Smooth muscle cell (in vitro differentiated cells): ENCODE results near the gene IFIT5. TPM values are rescaled to one million over a fixed set of nuclear protein-coding genes. Genes with fewer than 3 reads are reported as not detected.

Source experiments
- DNase-seq: peaks from one replicate; lab custom pipeline; 2025; ENCODE audit not compliant: unreplicated experiment; lab: John Stamatoyannopoulos, UW
- H2AFZ ChIP-seq: fragments of 200-600 bp; sonication (generic); 2 replicates; pipeline ENCODE4 v1.6.0; 2016; ENCODE audit warnings: antibody characterized with exemption, low read depth, mild to moderate bottlenecking
- H3F3A ChIP-seq: fragments of 200-600 bp; sonication (generic); 2 replicates; pipeline ENCODE4 v1.6.0; 2017; ENCODE audit warnings: antibody characterized with exemption, low read depth
- H3K27ac ChIP-seq: fragments of 200-600 bp; sonication (generic); 2 replicates; pipeline ENCODE4 v1.5.1; 2016; ENCODE audit warnings: low read depth, mild to moderate bottlenecking
- H3K27me3 ChIP-seq: fragments of 200-600 bp; sonication (generic); 2 replicates; pipeline ENCODE4 v1.6.1; 2016; ENCODE audit warnings: low read depth, mild to moderate bottlenecking
- H3K36me3 ChIP-seq: fragments of 200-600 bp; sonication (generic); 2 replicates; pipeline ENCODE4 v1.5.1; 2016; ENCODE audit warnings: low read depth
- H3K4me1 ChIP-seq: fragments of 200-600 bp; sonication (generic); 2 replicates; pipeline ENCODE4 v1.5.1; 2016; ENCODE audit warnings: low read depth
- H3K4me2 ChIP-seq: fragments of 200-600 bp; sonication (generic); 2 replicates; pipeline ENCODE4 v1.6.0; 2016; ENCODE audit warnings: mild to moderate bottlenecking
- H3K4me3 ChIP-seq: fragments of 200-600 bp; sonication (generic); 2 replicates; pipeline ENCODE4 v1.5.1; 2016; ENCODE audit warnings: mild to moderate bottlenecking
- H3K79me2 ChIP-seq: fragments of 200-600 bp; sonication (generic); 2 replicates; pipeline ENCODE4 v1.6.0; 2016; ENCODE audit warnings: low read depth, mild to moderate bottlenecking
- H3K9ac ChIP-seq: fragments of 200-600 bp; sonication (generic); 2 replicates; pipeline ENCODE4 v1.6.0; 2016; ENCODE audit warnings: low read depth
- H3K9me3 ChIP-seq: fragments of 200-600 bp; sonication (generic); replicated peaks from 2 replicates; pipeline ENCODE4 v1.5.1; 2016; ENCODE audit warnings: low read depth
- H4K20me1 ChIP-seq: fragments of 200-600 bp; sonication (generic); 2 replicates; pipeline ENCODE4 v1.6.0; 2016; ENCODE audit warnings: low read depth
- CTCF ChIP-seq: fragments of 200-600 bp; sonication (generic); IDR thresholded peaks from 2 replicates; pipeline ENCODE4 v1.5.1; 2017; ENCODE audit warnings: borderline replicate concordance, mild to moderate bottlenecking, antibody characterized with exemption; ENCODE audit not compliant: insufficient read depth, poor library complexity, severe bottlenecking
- WGBS: methylation state at CpG from one replicate; pipeline ENCODE4 v1.1.7; 2016; ENCODE audit warnings: low lambda C conversion rate; 5-methylcytosine and 5-hydroxymethylcytosine counted together
- polyA plus RNA-seq: library from polyadenylated mRNA; unstranded; fragments of >200 nt; fragmentation: Nextera tagmentation; extraction: Ambion mirVana; gene quantifications from 2 replicates; pipeline ENCODE4 v1.2.1, GENCODE V29; 2016
- total RNA-seq: library from RNA; depleted of rRNA; stranded (reverse); fragments of >200 nt; gene quantifications from 2 replicates; pipeline ENCODE4 v1.2.3, GENCODE V29; 2014

Gene IFIT5
- total and polyA plus RNA-seq, 2 experiments from 2014 or later = 4.9 to 7.7 TPM

- Histone ChIP-seq H3K9ac (no peak overlapping the region), H3K27me3 (no peaks in the 10 kb centered on the region), H3K4me1 (no peaks in the 10 kb centered on the region), H3K4me3 (no peak overlapping the region), H3K36me3 (no peaks in the 10 kb centered on the region), H3K79me2 (no peaks in the 10 kb centered on the region), H2AFZ (no peak overlapping the region), H3K9me3 (no peaks in the 10 kb centered on the region), H3K4me2 (no peak overlapping the region), H3F3A (no peaks in the 10 kb centered on the region), H3K27ac (no peak overlapping the region), H4K20me1 (no peaks in the 10 kb centered on the region)
- 57% methylated on average over 5 of the region's 5 CpGs for WGBS
- DNase-seq = no peak
- peak; percentile 69 for TF ChIP-seq CTCF
These were observed 12.0 kb downstream of the IFIT5 start for GRCh38 chr10:89426230-89426868.

- Histone ChIP-seq H3F3A (no peaks in the 10 kb centered on the region), H3K4me3 (no peak overlapping the region), H4K20me1 (no peaks in the 10 kb centered on the region), H2AFZ (no peak overlapping the region), H3K9ac (no peak overlapping the region), H3K4me2 (peak overlapping the region; percentile 15), H3K4me1 (no peaks in the 10 kb centered on the region), H3K27me3 (no peaks in the 10 kb centered on the region), H3K79me2 (no peaks in the 10 kb centered on the region), H3K9me3 (no peaks in the 10 kb centered on the region), H3K36me3 (no peaks in the 10 kb centered on the region), H3K27ac (no peak overlapping the region)
- 59% methylated on average over 4 of the region's 4 CpGs for WGBS
- no peak for DNase-seq
- TF ChIP-seq CTCF = no peak
These were observed 13.3 kb downstream of the IFIT5 start for GRCh38 chr10:89427629-89428028.

- no peak overlapping the region for H3K27ac ChIP-seq
- DNase-seq = no peak
- no peaks in the 10 kb centered on the region for H4K20me1 ChIP-seq
- no peak for TF ChIP-seq CTCF
- no peaks in the 10 kb centered on the region for H3K27me3 ChIP-seq
- no peaks in the 10 kb centered on the region for H3F3A ChIP-seq
- WGBS = 76% methylated on average over 1 of the region's 1 CpG
- H2AFZ ChIP-seq = no peak overlapping the region
- no peak overlapping the region for H3K9ac ChIP-seq
- H3K9me3 ChIP-seq = no peaks in the 10 kb centered on the region
- H3K79me2 ChIP-seq = no peaks in the 10 kb centered on the region
- no peaks in the 10 kb centered on the region for H3K36me3 ChIP-seq
- H3K4me1 ChIP-seq = no peaks in the 10 kb centered on the region
- H3K4me3 ChIP-seq = no peak overlapping the region
- H3K4me2 ChIP-seq = no peak overlapping the region
These were observed 14.5 kb downstream of the IFIT5 start for GRCh38 chr10:89428877-89429276.

GRCh38 chr10:89431977-89432376 is 17.6 kb downstream of the IFIT5 start:
- Histone ChIP-seq H3K4me1 (no peaks in the 10 kb centered on the region), H3K9me3 (no peaks in the 10 kb centered on the region), H3K36me3 (no peaks in the 10 kb centered on the region), H3K27ac (no peak overlapping the region), H3K4me3 (no peak overlapping the region), H2AFZ (no peak overlapping the region), H3K4me2 (no peak overlapping the region), H3K9ac (no peak overlapping the region), H3K79me2 (no peaks in the 10 kb centered on the region), H3F3A (no peaks in the 10 kb centered on the region), H3K27me3 (no peaks in the 10 kb centered on the region), H4K20me1 (no peaks in the 10 kb centered on the region)
- 81% methylated on average over 3 of the region's 3 CpGs for WGBS
- no peak for TF ChIP-seq CTCF
- DNase-seq = no peak
